ENCODE measurements around the gene CLASRP. TPM values are rescaled to one million over a fixed set of nuclear protein-coding genes. Genes with fewer than 3 reads are reported as not detected.

The CLASRP gene
- total and polyA plus RNA-seq, 9 of the 15 experiments (the other 6 are each of a cell fraction or from before 2014, with no cell fraction given), result 0.94 to 86.3 (median 44.0) TPM

- no peak for TF ChIP-seq NCOA6 (IDR thresholded peaks at IDR 0.05)
- TF ChIP-seq, protein P1, sequence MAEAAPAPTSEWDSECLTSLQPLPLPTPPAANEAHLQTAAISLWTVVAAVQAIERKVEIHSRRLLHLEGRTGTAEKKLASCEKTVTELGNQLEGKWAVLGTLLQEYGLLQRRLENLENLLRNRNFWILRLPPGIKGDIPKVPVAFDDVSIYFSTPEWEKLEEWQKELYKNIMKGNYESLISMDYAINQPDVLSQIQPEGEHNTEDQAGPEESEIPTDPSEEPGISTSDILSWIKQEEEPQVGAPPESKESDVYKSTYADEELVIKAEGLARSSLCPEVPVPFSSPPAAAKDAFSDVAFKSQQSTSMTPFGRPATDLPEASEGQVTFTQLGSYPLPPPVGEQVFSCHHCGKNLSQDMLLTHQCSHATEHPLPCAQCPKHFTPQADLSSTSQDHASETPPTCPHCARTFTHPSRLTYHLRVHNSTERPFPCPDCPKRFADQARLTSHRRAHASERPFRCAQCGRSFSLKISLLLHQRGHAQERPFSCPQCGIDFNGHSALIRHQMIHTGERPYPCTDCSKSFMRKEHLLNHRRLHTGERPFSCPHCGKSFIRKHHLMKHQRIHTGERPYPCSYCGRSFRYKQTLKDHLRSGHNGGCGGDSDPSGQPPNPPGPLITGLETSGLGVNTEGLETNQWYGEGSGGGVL (CRISPR knock-in tag; IDR thresholded peaks at IDR 0.05), result no peak
- no peak for TF ChIP-seq ELK3 (CRISPR knock-in tag; IDR thresholded peaks at IDR 0.05)
- TF ChIP-seq RERE (CRISPR knock-in tag; IDR thresholded peaks at IDR 0.05; ENCODE audit: borderline replicate concordance), result no peak
- no peak for TF ChIP-seq IRF1 (CRISPR knock-in tag; IDR thresholded peaks at IDR 0.05; ENCODE audit: borderline replicate concordance)
- no peak for TF ChIP-seq POLR3A (IDR thresholded peaks at IDR 0.05; ENCODE audit: borderline replicate concordance, extremely low read depth, insufficient read depth, insufficient read length)
- TF ChIP-seq RAD51 (IDR thresholded peaks at IDR 0.05; ENCODE audit: borderline replicate concordance, low read depth), result no peak
- no peak for TF ChIP-seq IFI16 (CRISPR knock-in tag; IDR thresholded peaks at IDR 0.05)
- TF ChIP-seq WHSC1 (IDR thresholded peaks at IDR 0.05; ENCODE audit: low read length), result no peak
- no peak for TF ChIP-seq TARDBP (IDR thresholded peaks at IDR 0.05)
These were observed 36.0 kb downstream of the CLASRP start (continued) for GRCh38 chr19:45074744-45075300.
